OCI-LY1 (cell line): ENCODE results near the gene TMCC2.

Source experiments
- H2AFZ ChIP-seq: fragments of 200-600 bp; sonication (generic), shearing (Covaris generic); 2 replicates; pipeline ENCODE4 v1.6.0; 2014; ENCODE audit warnings: antibody characterized with exemption, mild to moderate bottlenecking, low read length
- H3F3A ChIP-seq: fragments of 200-600 bp; sonication (generic), shearing (Covaris generic); 2 replicates; pipeline ENCODE4 v1.6.0; 2014; ENCODE audit warnings: mild to moderate bottlenecking, antibody characterized with exemption, low read length, moderate library complexity; ENCODE audit not compliant: insufficient read depth
- H3K27ac ChIP-seq: fragments of 200-600 bp; sonication (generic); 2 replicates; pipeline ENCODE4 v1.5.1; 2014; ENCODE audit warnings: low read length, mixed run types, mild to moderate bottlenecking, low read depth; ENCODE audit not compliant: poor library complexity, severe bottlenecking
- H3K27me3 ChIP-seq: fragments of 200-600 bp; sonication (generic); 2 replicates; pipeline ENCODE4 v1.6.0; 2014; ENCODE audit warnings: antibody characterized with exemption, mild to moderate bottlenecking, low read length, moderate library complexity; ENCODE audit not compliant: insufficient read depth
- H3K36me3 ChIP-seq: fragments of 200-600 bp; sonication (generic); 2 replicates; pipeline ENCODE4 v1.6.1; 2014; ENCODE audit warnings: mild to moderate bottlenecking, antibody characterized with exemption, low read length, moderate library complexity, mixed read lengths; ENCODE audit not compliant: insufficient read depth
- H3K4me1 ChIP-seq: fragments of 200-600 bp; sonication (generic); 2 replicates; pipeline ENCODE4 v1.5.1; 2014; ENCODE audit warnings: mild to moderate bottlenecking, low read length, moderate library complexity; ENCODE audit not compliant: insufficient read depth, severe bottlenecking
- H3K4me2 ChIP-seq: fragments of 200-600 bp; sonication (generic), shearing (Covaris generic); 2 replicates; pipeline ENCODE4 v1.6.1; 2014; ENCODE audit warnings: low read length
- H3K4me3 ChIP-seq: fragments of 200-600 bp; sonication (generic); 2 replicates; pipeline ENCODE4 v1.5.1; 2014; ENCODE audit warnings: low read length, low read depth, mild to moderate bottlenecking, mixed read lengths; ENCODE audit not compliant: poor library complexity, severe bottlenecking
- H3K79me2 ChIP-seq: fragments of 200-600 bp; shearing (Covaris generic); 2 replicates; pipeline ENCODE4 v1.6.1; 2016; ENCODE audit warnings: mixed run types, low read length, mixed read lengths; ENCODE audit not compliant: insufficient read depth
- H3K9ac ChIP-seq: fragments of 200-600 bp; sonication (generic), shearing (Covaris generic); 2 replicates; pipeline ENCODE4 v1.6.1; 2014; ENCODE audit warnings: mild to moderate bottlenecking, low read length, mixed read lengths
- H3K9me2 ChIP-seq: fragments of 200-600 bp; sonication (generic), shearing (Covaris generic); 2 replicates; pipeline ENCODE4 v1.6.1; 2014; ENCODE audit warnings: low read depth, mild to moderate bottlenecking, low read length, mixed read lengths
- H3K9me3 ChIP-seq: fragments of 200-600 bp; shearing (Covaris generic); 2 replicates; pipeline ENCODE4 v1.6.1; 2014; ENCODE audit warnings: low read length, mixed read lengths
- H4K20me1 ChIP-seq: fragments of 200-600 bp; sonication (generic), shearing (Covaris generic); 2 replicates; pipeline ENCODE4 v1.6.0; 2016; ENCODE audit warnings: mild to moderate bottlenecking, low read length; ENCODE audit not compliant: insufficient read depth
- CTCF ChIP-seq: fragments of 200-600 bp; sonication (generic), shearing (Covaris generic); IDR thresholded peaks from 2 replicates; pipeline ENCODE4 v1.5.1; 2017; ENCODE audit warnings: mild to moderate bottlenecking, antibody characterized with exemption, low read length, moderate library complexity, mixed read lengths
- EZH2 ChIP-seq: fragments of 200-600 bp; sonication (generic), shearing (Covaris generic); IDR thresholded peaks from 2 replicates; pipeline ENCODE4 v1.8.0; 2017; ENCODE audit warnings: borderline replicate concordance, mixed run types, mild to moderate bottlenecking, antibody characterized with exemption, low read length, moderate library complexity, mixed read lengths

TMCC2 gene

DNA sequence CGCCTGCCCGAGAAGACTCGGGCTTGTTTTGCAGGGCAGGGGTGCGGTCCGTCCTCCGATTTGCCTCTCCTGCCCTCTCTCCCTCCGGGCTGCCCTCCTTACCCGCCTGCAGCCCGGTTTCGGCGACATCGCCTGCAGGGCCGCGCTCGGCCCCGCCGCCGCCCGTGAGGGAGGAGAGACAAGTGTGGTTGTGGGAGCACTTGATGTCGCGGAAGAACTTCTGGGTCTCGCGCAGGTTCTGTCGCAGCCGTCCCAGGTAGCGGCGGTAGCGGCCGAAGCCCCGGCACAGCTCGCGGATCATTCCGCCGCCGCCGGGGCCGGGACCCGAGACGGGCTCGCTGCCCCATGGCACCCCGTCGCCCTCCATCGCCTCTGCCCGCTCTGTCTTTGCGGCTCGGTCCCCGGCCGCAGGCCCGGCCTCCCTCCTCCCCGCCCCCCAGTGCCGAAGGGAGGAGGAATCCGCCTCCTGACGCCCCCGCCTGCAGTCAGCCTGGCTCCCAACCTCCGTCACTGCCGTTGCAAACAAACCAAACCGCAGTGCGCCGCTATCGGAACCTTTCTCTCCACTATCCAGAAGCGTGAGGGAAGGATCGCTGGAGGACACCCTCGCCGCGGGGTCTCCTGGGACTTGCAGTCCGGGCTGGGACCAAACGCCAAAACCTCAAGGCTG lies 16.4 kb upstream of the TMCC2 start, which contains the start of gene DSTYK:
Gene DSTYK, minus strand, starts transcription at position 534 of the 670 bp plus-strand sequence. Its CDS starts 167 bp downstream, at position 367.
- Histone ChIP-seq H3K4me2 (peak within 1 kb of the TSS; percentile 72), H3K27me3 (no peaks in the 10 kb centered on the region), H3K4me1 (peaks cover 19% of the 10 kb centered on the region), H3K4me3 (peak within 1 kb of the TSS; percentile 94), H3K79me2 (no peaks in the 10 kb centered on the region), H3K36me3 (no peaks in the 10 kb centered on the region; the same call in 1 of the 2 replicates), H3F3A (no peaks in the 10 kb centered on the region), H3K9ac (peak within 1 kb of the TSS; percentile 90), H2AFZ (peak within 1 kb of the TSS; percentile 89), H3K9me3 (no peaks in the 10 kb centered on the region), H4K20me1 (no peaks in the 10 kb centered on the region; the same call in 1 of the 2 replicates), H3K9me2 (no peaks in the 10 kb centered on the region), H3K27ac (no peak within 1 kb of the TSS)
- no peak for TF ChIP-seq EZH2
- TF ChIP-seq CTCF, result no peak

- Histone ChIP-seq H3K9me2 (no peaks in the 10 kb centered on the region), H2AFZ (peak overlapping the region; percentile 36; the same call in 1 of the 2 replicates), H3K4me2 (peak overlapping the region; percentile 72), H4K20me1 (no peaks in the 10 kb centered on the region; the same call in 1 of the 2 replicates), H3K36me3 (no peaks in the 10 kb centered on the region; the same call in 1 of the 2 replicates), H3K9me3 (no peaks in the 10 kb centered on the region), H3F3A (no peaks in the 10 kb centered on the region), H3K79me2 (no peaks in the 10 kb centered on the region), H3K27me3 (no peaks in the 10 kb centered on the region), H3K27ac (no peak overlapping the region), H3K4me1 (peaks cover 19% of the 10 kb centered on the region), H3K9ac (peak overlapping the region; percentile 90), H3K4me3 (peak overlapping the region; percentile 94)
- TF ChIP-seq EZH2 (no peak), CTCF (no peak)
Measured at GRCh38 chr1:205211839-205212536, 15.8 kb upstream of the TMCC2 start.

DNA sequence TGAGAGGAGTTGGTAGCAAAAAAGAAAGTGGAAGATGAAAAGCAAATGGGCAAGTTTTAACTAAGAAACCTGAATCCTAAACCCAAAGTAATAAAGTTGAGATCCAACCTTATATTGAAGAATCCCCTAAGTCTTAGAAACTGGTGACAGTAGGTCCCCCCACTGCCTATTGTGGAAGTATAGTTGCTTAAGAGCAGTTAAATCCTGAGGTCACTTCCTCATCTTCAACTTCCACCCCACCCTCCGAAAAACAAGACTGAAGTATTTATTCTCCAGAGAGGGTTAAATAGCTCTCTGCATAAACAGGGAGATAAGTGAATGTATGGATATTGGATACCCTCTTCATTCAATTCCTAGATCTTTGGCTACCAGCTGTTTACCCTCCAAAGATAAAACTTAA lies 13.0 kb upstream of the TMCC2 start:
- Histone ChIP-seq H3K9ac (no peak overlapping the region), H3K27me3 (no peaks in the 10 kb centered on the region), H3K79me2 (no peaks in the 10 kb centered on the region), H3F3A (no peaks in the 10 kb centered on the region), H3K9me3 (no peaks in the 10 kb centered on the region), H3K27ac (no peak overlapping the region), H2AFZ (no peak overlapping the region), H3K4me3 (no peak overlapping the region), H3K4me2 (no peak overlapping the region), H3K36me3 (no peaks in the 10 kb centered on the region; the same call in 1 of the 2 replicates), H4K20me1 (no peaks in the 10 kb centered on the region; the same call in 1 of the 2 replicates), H3K4me1 (peaks cover 19% of the 10 kb centered on the region), H3K9me2 (no peaks in the 10 kb centered on the region)
- no peak for TF ChIP-seq EZH2
- no peak for TF ChIP-seq CTCF
